Subcutaneous adipose tissue (tissue), 4 donors: ENCODE data around the gene SLC26A6. TPM values are rescaled to one million over a fixed set of nuclear protein-coding genes. Genes with fewer than 3 reads are reported as not detected.

Experiments used
- CTCF ChIP-seq: fragments of 450-650 bp; IDR thresholded peaks from one replicate; pipeline ENCODE4 v1.5.1; 2016; ENCODE audit warnings: low read depth, mild to moderate bottlenecking, control low read depth, antibody characterized with exemption, moderate library complexity
- total RNA-seq, 4 donors: library from RNA; depleted of rRNA; stranded (reverse); fragments of >200 nt; gene quantifications; one replicate each; pipeline ENCODE4 v1.1.0, GENCODE V29; 2016

Gene SLC26A6
- total RNA-seq, 4 donors from 2014 or later = 4.2 to 18.9 (median 18.1) TPM

- TF ChIP-seq CTCF = no peak
Measured at GRCh38 chr3:48601622-48601994, 33.7 kb downstream of the SLC26A6 start.

GRCh38 chr3:48600711-48601621 lies 34.3 kb downstream of the SLC26A6 start:
- no peak for TF ChIP-seq CTCF

GRCh38 chr3:48599509-48600285 lies 35.6 kb downstream of the SLC26A6 start:
- no peak for TF ChIP-seq CTCF

GRCh38 chr3:48599077-48599501 lies 36.2 kb downstream of the SLC26A6 start:
- no peak for TF ChIP-seq CTCF

GRCh38 chr3:48598323-48599076 lies 36.8 kb downstream of the SLC26A6 start:
- no peak for TF ChIP-seq CTCF

- no peak for TF ChIP-seq CTCF
Measured at GRCh38 chr3:48597408-48597800, 37.9 kb downstream of the SLC26A6 start.
